ENCODE data around the gene PNLIPRP1. TPM values are rescaled to one million over a fixed set of nuclear protein-coding genes. Genes with fewer than 3 reads are reported as not detected.

Gene PNLIPRP1
- polyA plus RNA-seq, 1 donor from 2014 or later: not detected

DNA sequence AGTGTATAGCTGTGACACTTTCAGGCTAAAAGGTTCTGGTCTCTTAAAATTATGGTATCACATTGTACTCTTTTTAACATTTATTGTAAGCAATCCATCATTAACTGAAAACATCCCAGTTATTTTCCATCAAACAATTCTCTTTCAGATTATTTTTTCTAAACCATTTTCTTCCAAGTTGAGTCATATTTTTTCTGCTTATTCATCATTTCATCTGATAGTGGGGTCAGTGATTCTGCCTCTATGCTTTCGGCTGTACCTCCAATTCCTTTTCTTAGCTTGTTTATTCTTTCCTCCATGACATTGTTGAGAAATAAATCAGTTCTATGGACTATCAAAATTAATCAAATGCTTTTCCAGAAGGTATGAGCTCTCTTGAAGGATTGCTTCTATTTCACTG is 45.6 kb upstream of the PNLIPRP1 start:
- Histone ChIP-seq H3K4me3 (ENCODE audit: low read length) (no peak overlapping the region), H3K9me3 (ENCODE audit: low read length) (no peaks in the 10 kb centered on the region), H3K36me3 (ENCODE audit: insufficient read depth, low read length) (no peaks in the 10 kb centered on the region), H3K27me3 (ENCODE audit: insufficient read depth, low read depth, low read length) (no peaks in the 10 kb centered on the region), H2AFZ (ENCODE audit: low read depth, low read length) (no peak overlapping the region), H3K9me2 (ENCODE audit: insufficient read depth, low read length) (no peaks in the 10 kb centered on the region), H3F3A (ENCODE audit: insufficient read depth, low read length, poor library complexity, severe bottlenecking) (no peaks in the 10 kb centered on the region), H3K9ac (ENCODE audit: low read length) (no peak overlapping the region), H4K20me1 (ENCODE audit: insufficient read depth) (no peaks in the 10 kb centered on the region), H3K4me2 (ENCODE audit: low read length) (no peak overlapping the region), H3K79me2 (replicated peaks; ENCODE audit: insufficient read depth, low read length) (no peaks in the 10 kb centered on the region), H3K27ac (ENCODE audit: low read length) (no peak overlapping the region)
- TF ChIP-seq TAF1 (IDR thresholded peaks at IDR 0.05; ENCODE audit: low read depth) (no peak), RAD21 (conservative IDR thresholded peaks at IDR 0.05) (no peak), EP300 (conservative IDR thresholded peaks at IDR 0.05; ENCODE audit: poor library complexity, severe bottlenecking) (no peak), REST (IDR thresholded peaks at IDR 0.05; ENCODE audit: borderline replicate concordance) (no peak), EZH2 (IDR thresholded peaks at IDR 0.05; ENCODE audit: borderline replicate concordance, insufficient read depth, low read length, poor library complexity, severe bottlenecking) (no peak), SMC3 (conservative IDR thresholded peaks at IDR 0.05; ENCODE audit: poor library complexity) (no peak), CTCF (IDR thresholded peaks at IDR 0.05; ENCODE audit: poor library complexity, severe bottlenecking) (no peak), MXI1 (conservative IDR thresholded peaks at IDR 0.05; ENCODE audit: poor library complexity, severe bottlenecking) (no peak), POLR2AphosphoS5 (IDR thresholded peaks at IDR 0.05) (no peak)

DNA sequence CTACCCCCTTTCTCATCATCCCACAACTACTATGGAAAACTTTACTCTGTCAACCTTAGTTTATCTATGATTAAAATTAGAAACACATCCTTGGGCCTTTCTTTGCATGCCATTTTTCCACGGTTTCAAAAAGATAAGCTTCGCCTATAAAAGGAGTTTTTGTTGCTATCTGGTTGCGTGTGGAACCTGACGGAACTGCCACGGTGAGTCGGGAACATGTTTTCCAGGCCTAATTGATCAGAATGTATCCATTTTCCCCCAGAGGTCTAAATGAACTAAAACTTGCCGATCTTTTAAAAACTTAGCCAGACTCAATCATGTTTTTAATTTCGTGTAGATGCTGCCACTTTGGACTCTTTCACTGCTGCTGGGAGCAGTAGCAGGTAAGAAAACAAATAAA is 45.0 kb upstream of the PNLIPRP1 start, which contains the start of gene PNLIP:
TSS of gene PNLIP (plus strand) at position 176 of the 400 bp plus-strand sequence. CDS start at position 338, 162 bp downstream.
- Histone ChIP-seq H3K4me3 (ENCODE audit: low read length) (no peak within 1 kb of the TSS), H3K9me2 (ENCODE audit: insufficient read depth, low read length) (no peaks in the 10 kb centered on the region), H3K4me2 (ENCODE audit: low read length) (no peak within 1 kb of the TSS), H2AFZ (ENCODE audit: low read depth, low read length) (no peak within 1 kb of the TSS), H3K36me3 (ENCODE audit: insufficient read depth, low read length) (no peaks in the 10 kb centered on the region), H3K9ac (ENCODE audit: low read length) (no peak within 1 kb of the TSS), H3K9me3 (ENCODE audit: low read length) (no peaks in the 10 kb centered on the region), H3K27me3 (ENCODE audit: insufficient read depth, low read depth, low read length) (no peaks in the 10 kb centered on the region), H3F3A (ENCODE audit: insufficient read depth, low read length, poor library complexity, severe bottlenecking) (no peaks in the 10 kb centered on the region), H3K27ac (ENCODE audit: low read length) (no peak within 1 kb of the TSS), H4K20me1 (ENCODE audit: insufficient read depth) (no peaks in the 10 kb centered on the region), H3K79me2 (replicated peaks; ENCODE audit: insufficient read depth, low read length) (no peaks in the 10 kb centered on the region)
- no peak for TF ChIP-seq POLR2AphosphoS5 (IDR thresholded peaks at IDR 0.05)
- no peak for TF ChIP-seq SMC3 (conservative IDR thresholded peaks at IDR 0.05; ENCODE audit: poor library complexity)
- TF ChIP-seq EZH2 (IDR thresholded peaks at IDR 0.05; ENCODE audit: borderline replicate concordance, insufficient read depth, low read length, poor library complexity, severe bottlenecking): no peak
- TF ChIP-seq REST (IDR thresholded peaks at IDR 0.05; ENCODE audit: borderline replicate concordance): no peak
- TF ChIP-seq EP300 (conservative IDR thresholded peaks at IDR 0.05; ENCODE audit: poor library complexity, severe bottlenecking): no peak
- no peak for TF ChIP-seq CTCF (IDR thresholded peaks at IDR 0.05; ENCODE audit: poor library complexity, severe bottlenecking)
- TF ChIP-seq MXI1 (conservative IDR thresholded peaks at IDR 0.05; ENCODE audit: poor library complexity, severe bottlenecking): no peak
- TF ChIP-seq RAD21 (conservative IDR thresholded peaks at IDR 0.05): no peak
- no peak for TF ChIP-seq TAF1 (IDR thresholded peaks at IDR 0.05; ENCODE audit: low read depth)
